HG02852 (cell line): ENCODE results near the gene RPS3A.
A peak's percentile ranks its signal among the peaks of the same experiment; 100 is the strongest.
"Not testable (repeated sequence)": the region's sequence is repeated elsewhere in the genome, so short reads cannot be mapped to it uniquely, and the experiment has no call there.

Source experiments
- ATAC-seq: cut with Tn5 transposase; IDR thresholded peaks from one replicate; pipeline ENCODE4 v1.9.1; 2021; ENCODE audit warnings: mild to moderate bottlenecking, moderate library complexity; ENCODE audit not compliant: unreplicated experiment

The RPS3A gene

GRCh38 chr4:151099229-151099975, at the start of gene RPS3A:
Gene RPS3A, plus strand, starts transcription at chr4:151099628. Its CDS starts 25 bp downstream, at chr4:151099653.
- ATAC-seq, result peak; percentile 91

- ATAC-seq, result no peak
Measured at GRCh38 chr4:151052785-151053184, 46.6 kb upstream of the RPS3A start.

GRCh38 chr4:151055539-151055938, 43.9 kb upstream of the RPS3A start:
- ATAC-seq, result no peak

GRCh38 chr4:151063143-151063542, 36.3 kb upstream of the RPS3A start:
- ATAC-seq, result not testable (repeated sequence)

GRCh38 chr4:151067316-151067970, 32.0 kb upstream of the RPS3A start:
- ATAC-seq, result no peak

GRCh38 chr4:151074416-151074916, 25.0 kb upstream of the RPS3A start:
- no peak for ATAC-seq

- not testable (repeated sequence) for ATAC-seq
Measured at GRCh38 chr4:151077978-151078377, 21.4 kb upstream of the RPS3A start.

- no peak for ATAC-seq
Measured at GRCh38 chr4:151087467-151087866, 12.0 kb upstream of the RPS3A start.

- no peak for ATAC-seq
Measured at GRCh38 chr4:151091047-151091446, 8.4 kb upstream of the RPS3A start.

- ATAC-seq, result no peak
Measured at GRCh38 chr4:151092488-151092887, 6.9 kb upstream of the RPS3A start.

GRCh38 chr4:151093203-151093602, 6.2 kb upstream of the RPS3A start:
- ATAC-seq, result no peak

GRCh38 chr4:151094290-151094751, 5.1 kb upstream of the RPS3A start:
- ATAC-seq, result no peak

- ATAC-seq, result no peak
Measured at GRCh38 chr4:151095142-151095541, 4.3 kb upstream of the RPS3A start.

GRCh38 chr4:151097759-151098158, 1.7 kb upstream of the RPS3A start:
- no peak for ATAC-seq

GRCh38 chr4:151098979-151099228, 524 bp upstream of the RPS3A start:
- ATAC-seq, result no peak

GRCh38 chr4:151099976-151100417, 569 bp downstream of the RPS3A start:
- ATAC-seq, result peak; percentile 1

- ATAC-seq, result no peak
Measured at GRCh38 chr4:151100531-151100930, 1.1 kb downstream of the RPS3A start.

GRCh38 chr4:151103758-151104157, 4.3 kb downstream of the RPS3A start:
- ATAC-seq, result no peak

GRCh38 chr4:151104621-151105020, 5.2 kb downstream of the RPS3A start:
- ATAC-seq, result no peak

GRCh38 chr4:151105454-151106032, 6.1 kb downstream of the RPS3A start:
- ATAC-seq, result no peak

- ATAC-seq, result no peak
Measured at GRCh38 chr4:151107063-151107462, 7.6 kb downstream of the RPS3A start.

- ATAC-seq, result no peak
Measured at GRCh38 chr4:151110236-151110635, 10.8 kb downstream of the RPS3A start.
